ENCODE results near the gene ATG9B.
"Not testable (repeated sequence)": the region's sequence is repeated elsewhere in the genome, so short reads cannot be mapped to it uniquely, and the experiment has no call there.

ATG9B gene

DNA sequence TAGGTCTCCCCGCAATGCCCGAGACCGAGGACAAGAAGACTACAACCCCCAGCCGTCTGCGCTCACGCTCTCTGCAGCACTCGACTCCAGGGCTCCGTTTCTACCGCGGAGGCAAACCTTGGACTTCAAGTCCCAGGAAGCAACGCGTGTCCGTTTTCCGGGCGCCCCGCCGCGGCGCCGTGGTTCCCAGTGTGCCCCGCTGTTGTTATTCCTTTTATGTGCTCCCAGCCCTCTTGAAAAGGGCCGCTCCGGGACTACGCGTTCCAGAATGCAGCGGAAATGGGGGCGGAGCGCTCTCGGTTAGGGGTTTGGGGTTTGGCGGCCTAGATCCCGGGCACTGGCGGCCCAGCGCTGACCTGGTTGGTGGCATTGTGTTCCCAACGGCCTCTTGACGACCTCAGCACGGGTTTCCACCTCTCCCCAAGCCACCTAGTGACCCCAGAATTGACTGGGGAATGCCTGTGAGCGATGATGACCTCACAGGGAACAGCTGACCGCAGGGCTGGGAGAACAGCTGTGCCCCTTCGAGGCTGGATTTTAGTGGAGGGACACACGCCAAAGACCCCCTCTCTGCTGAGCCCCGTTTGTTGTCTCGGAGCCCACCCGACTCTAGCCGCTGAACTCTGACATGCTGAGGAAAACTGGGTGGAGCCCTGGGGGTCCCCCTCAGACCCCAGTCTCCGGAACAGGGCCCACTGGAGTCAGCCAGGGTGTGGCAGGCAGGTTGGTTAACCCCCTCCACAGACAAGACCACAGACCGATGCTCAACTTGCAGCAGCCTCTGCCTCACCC, 33.9 kb upstream of the ATG9B start:
- peak; percentile 98 for DNase-seq

DNA sequence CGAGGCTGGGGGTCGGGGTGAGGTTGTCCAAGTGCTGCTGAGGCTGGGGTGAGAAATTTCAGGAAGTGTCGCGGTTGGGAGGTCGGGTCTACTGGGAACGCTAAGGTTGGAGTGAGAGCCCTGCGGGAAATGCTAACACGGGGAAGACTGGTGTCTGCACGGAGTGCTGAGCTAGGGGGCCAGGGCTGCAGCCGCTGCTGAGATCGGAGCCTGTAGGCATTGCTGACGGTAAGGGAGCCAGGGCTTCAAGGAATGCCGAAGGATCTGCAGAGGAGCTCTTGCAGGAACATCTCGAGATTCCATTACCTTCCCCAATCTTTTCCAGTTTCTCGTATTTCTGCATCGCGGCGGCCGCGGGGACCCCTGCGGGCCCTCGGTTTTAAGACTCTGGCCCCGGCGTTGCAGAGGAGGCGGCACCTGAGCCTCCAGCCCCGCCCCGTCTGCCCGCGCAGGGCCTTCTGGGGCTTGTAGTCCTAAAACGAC, 33.3 kb upstream of the ATG9B start, which contains the start of gene CDK5:
Gene CDK5 (minus strand): TSS at position 392 of the 483 bp plus-strand sequence. CDS start 49 bp downstream, at position 343.
- DNase-seq: no peak

DNA sequence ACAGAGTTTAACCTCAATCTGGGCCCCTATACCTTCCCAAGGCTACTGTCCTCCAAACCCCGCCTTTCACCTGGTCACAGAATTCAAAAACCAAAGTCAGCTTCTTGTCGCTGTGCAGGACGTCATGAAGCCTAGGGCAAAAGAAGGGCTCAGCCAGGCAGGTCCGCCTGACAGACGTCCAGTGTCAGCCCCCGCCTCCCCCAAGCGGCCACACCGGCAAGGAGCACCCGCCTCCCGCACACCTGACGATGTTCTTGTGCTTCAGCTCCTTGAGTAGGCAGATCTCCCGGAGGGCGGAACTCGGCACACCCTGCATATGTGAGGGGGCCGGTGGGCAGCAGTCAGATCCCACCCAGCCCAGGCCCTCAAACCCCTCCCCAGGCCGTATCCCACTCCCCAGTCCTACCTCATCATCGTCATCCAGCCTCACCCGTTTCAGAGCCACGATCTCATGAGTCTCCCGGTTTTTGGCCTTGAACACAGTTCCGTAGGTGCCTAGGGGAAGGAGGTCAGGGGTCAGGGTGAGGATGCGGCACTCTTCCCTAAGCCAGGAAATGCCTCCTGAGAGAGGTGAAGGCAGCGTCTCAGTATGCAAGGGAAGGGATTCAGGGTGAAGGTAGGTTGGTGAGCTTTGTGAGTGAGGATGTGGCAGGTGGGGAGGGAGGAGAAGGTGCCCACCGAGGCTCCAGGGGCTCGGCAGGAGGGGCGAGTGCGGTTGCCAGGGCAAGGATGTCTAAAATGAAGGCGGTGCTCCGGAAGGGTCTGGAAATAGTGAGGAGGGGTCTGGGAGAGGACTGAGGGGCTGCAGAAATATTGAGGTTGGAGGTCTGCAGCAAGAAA, 32.6 kb upstream of the ATG9B start:
- DNase-seq: no peak

DNA sequence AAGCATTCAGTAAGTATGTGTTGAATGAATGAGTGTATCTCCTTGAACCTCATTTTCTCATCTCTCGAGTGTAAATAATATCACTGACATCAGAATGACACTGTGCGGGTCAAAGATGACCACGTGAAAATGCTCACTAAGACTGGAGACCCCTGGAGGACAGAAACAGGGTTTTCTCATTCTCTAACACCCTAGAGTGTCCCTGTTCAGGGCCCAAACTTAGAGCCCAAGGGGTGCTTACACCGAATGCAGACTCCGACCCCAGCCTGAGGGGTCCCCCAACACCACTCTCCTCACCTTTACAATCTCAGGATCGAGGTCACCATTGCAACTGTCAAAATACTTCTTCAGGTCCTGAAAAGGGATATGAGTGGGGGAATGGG, 32.0 kb upstream of the ATG9B start:
- DNase-seq: no peak

DNA sequence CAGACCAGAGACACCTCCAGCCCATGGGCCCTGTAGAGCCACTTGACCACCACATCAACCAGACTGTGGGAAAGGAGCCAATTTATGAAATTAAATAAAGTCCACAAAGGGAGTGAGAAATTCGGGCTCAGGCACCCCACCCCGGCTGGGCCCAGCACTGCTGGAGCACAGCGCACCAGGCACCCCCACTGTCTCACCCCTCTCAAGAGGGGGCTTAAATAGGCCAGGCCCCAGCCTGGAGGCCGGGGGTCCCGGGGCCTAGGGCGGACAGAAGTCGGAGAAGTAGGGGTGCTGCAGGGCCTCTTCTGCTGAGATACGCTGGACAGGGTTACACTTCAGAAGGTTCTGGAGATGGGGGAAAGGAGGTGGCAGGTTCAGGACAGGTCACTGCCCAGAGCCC, 29.5 kb upstream of the ATG9B start:
- no peak for DNase-seq

DNA sequence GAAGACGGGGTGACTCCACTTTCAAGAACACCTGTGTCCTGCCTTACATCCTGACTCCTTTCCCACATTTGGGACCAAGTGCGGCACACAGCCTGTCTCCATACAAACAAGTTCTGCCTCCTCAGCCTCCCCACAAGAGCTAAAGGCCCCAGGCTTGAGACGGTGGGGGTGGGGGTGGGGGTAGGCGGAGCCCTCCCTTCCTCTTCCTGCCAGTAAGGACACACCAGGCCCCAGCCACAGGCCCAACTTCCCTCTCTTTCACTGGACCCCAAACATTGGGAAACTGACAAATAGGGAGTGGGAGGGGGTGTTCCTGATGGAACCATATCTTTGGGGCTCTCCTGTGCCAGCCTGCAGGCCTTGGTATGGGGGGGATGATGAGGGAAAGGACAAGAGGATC, 28.8 kb upstream of the ATG9B start:
- DNase-seq: no peak

DNA sequence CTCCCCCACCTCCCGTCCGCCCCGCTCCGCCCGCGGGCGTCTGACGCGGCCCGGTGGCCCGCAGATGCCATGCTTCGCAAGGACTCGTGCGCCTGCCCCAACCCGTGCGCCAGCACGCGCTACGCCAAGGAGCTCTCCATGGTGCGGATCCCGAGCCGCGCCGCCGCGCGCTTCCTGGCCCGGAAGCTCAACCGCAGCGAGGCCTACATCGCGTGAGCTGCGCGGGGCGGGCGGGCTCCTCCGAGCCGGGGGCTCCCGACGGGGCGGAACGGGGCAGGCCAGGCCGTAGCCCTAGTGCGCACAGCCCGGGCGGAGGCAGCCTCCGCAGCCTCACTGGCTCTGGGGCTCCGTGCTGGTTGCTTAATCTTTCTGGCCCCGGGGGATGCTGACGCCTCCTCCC, 26.8 kb upstream of the ATG9B start:
- no peak for DNase-seq

DNA sequence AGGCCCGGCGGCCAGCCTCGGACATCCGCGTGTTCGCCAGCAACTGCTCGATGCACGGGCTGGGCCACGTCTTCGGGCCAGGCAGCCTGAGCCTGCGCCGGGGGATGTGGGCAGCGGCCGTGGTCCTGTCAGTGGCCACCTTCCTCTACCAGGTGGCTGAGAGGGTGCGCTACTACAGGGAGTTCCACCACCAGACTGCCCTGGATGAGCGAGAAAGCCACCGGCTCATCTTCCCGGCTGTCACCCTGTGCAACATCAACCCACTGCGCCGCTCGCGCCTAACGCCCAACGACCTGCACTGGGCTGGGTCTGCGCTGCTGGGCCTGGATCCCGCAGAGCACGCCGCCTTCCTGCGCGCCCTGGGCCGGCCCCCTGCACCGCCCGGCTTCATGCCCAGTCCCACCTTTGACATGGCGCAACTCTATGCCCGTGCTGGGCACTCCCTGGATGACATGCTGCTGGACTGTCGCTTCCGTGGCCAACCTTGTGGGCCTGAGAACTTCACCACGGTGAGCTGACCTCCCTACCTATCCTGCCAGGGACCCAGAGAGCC, 24.7 kb upstream of the ATG9B start:
- no peak for DNase-seq

DNA sequence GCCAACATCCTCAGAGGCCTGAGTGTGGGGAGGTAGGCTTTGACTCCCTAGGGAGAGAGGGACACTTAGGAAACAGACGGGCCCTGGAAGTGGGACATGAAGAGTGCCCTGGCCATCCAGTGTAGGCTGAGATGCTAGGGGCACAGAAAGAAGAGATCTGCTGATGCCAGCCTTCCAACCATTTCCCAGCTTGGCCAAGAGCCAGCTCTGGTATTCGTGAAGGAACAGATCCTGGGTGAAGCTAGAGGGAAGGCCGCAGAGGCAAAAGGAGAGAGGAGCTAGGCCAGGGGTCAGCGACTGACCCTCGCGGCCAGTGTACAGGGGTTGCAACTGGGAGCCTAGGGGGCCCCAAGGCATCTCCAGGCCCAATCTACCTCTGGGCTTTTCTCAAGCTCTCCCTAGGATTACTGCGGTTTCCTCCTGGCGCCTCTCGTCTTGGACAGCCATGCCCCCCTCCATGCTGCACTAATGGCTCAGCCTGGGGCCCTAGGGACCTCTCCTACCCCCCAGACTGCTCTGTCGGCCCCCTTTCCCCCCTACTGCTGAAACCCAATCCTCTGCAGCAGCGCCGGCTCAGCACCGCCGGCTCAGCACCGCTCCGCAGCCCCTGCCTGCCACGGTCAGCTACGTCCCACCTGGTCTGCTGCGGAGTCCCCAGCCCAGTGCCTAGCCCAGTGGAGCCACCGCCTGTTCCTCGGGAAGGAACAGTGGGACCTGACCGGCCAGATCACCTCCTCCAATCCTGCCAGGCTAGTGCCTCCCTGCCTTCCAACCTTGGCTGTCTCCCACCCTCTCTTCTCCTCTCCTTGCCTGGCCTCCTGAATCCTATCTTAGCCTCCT, 23.9 kb upstream of the ATG9B start, which contains the start of gene ASIC3:
Gene ASIC3 (plus strand): TSS at position 556 of the 840 bp plus-strand sequence. CDS start 355 bp downstream, outside the sequence.
- DNase-seq: no peak

DNA sequence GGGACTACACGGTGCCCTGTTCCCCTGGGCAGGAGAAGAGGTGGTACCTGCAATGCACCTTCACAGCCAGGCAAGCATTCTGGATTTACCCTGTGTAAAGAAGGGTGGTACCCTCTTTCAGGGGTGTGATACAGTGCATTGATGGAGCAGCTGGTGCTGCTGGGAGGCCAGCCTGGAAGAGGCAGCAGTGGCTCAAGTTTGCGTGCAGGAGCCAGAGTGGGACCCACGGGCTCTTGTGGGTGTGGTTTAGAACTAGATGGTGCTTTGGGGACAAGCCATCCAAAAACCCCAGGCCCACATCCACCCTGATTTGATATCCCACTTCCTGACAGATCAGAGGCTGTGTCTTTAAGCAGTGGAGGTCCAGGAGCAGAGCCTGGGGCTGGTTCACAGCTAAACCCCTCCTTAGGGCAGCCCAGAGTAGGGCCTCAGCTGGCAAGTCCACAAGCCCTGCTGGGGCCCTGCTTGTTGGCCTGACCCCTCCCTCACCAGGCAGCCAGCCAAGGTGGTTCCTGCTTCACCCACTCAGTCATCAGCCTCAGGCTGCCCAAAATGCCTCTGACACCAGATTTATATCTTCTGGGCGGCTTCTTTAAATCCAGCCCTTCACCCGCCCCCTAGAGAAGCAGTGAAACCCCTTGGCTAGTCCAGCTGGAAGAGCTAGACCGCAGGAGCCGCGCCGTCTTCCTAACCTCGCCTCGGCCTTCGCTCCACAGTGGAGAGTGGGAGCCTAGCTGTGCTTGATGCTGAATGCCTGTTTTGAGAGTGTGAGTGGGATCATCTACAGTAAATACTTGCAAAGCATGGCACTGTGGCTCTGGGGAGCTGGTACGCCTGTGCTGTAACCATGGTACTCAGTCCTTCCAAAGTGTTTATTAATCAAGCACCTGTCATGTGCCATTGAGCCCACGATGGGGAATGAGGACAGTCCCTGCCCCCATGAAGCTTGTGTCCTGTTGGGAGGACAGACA, 22.6 kb upstream of the ATG9B start:
- no peak for DNase-seq

DNA sequence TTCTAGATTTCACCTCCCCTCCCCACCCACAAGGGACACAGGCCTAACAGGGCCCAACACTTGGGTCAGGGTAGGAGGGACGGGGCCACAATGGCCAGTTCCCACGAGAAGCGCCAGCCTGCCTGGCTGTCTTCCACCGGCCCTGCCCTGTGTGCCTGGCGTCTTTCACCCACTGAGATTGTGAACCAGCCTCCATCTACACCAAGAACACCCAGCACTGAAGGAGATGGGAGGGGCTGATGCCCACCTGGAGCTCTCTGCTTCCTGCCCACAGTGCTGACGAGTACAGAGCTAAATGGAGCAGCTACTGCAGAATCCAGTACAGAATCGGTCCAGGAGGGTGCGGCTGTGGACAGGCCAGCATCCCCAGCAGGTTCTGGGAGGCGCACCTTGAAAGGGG, 21.7 kb upstream of the ATG9B start:
- DNase-seq: no peak

DNA sequence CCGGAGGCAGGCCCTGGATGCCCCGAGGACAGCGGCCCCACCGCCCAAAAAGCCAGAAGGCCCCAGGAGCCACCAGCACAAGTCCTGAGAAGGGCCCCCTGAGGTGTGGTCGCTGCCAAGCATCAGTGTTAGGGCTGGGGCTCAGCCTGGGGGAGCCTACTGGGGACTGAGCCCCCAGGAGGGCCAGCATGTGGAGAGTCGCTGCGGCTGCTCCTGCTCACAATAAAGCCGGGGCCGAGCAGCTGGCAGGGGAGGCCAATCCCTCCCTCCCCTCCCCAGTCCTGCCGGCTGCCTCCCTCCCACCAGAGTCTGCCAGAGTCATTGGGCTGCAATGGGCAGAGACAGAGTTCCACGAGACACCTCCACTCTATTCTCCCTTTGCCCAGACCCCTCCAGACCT, 21.0 kb upstream of the ATG9B start:
- DNase-seq: no peak

DNA sequence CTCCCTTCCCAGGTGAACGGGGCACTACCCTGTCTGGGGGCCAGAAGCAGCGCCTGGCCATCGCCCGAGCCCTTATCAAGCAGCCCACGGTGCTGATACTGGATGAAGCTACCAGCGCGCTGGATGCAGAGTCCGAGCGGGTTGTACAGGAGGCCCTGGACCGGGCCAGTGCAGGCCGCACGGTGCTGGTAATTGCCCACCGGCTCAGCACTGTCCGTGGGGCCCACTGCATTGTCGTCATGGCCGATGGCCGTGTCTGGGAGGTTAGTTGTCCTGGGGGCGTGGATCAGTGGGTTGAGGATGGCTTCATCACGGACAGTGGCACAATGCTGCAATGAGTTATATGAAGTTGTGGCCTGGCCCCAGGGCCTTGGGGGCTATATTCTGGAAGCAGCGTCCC, 19.7 kb upstream of the ATG9B start:
- DNase-seq: no peak

DNA sequence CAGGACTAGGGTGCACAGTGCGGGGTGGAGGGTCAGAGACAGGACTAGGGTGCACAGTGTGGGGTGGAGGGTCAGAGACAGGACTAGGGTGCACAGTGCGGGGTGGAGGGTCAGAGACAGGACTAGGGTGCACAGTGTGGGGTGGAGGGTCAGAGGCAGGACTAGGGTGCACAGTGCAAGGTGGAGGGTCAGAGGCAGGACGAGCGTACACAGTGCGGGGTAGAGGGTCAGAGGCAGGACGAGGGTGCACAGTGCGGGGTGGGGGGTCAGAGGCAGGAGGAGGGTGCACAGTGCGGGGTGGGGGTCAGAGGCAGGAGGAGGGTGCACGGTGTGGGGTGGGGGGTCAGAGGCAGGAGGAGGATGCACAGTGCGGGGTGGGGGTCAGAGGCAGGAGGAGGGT, 19.2 kb upstream of the ATG9B start:
- not testable (repeated sequence) for DNase-seq

DNA sequence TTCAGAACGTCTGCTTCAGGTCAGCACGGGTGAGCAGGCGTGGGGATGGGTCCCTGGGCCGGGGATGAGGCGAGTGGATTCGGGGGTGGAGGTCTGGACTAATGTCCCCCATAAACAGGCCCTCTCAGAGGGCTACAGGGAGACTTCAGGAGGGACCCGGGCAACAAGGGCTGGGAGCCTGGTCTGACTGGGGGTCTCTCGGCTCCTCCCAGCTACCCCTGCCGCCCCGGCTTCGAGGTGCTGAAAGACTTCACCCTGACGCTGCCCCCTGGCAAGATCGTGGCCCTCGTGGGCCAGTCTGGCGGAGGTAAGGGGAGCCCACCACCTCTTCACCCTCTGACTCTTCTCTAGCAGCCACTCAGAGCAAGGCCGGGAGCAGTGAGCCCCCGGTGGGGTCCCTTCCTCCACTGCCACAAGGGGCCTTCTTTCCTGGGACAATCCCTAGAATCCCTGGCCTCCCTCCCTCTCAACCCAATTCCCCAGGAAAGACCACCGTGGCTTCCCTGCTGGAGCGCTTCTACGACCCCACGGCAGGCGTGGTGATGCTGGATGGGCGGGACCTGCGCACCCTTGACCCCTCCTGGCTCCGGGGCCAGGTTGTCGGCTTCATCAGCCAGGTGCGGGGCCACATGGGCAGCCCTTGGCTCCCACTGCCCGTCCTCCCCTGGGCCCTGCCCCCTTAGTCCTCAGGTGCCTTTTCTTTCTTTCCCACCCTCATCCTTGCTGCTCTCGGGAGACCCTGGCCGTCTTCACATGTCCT, 16.5 kb upstream of the ATG9B start:
- DNase-seq: no peak

DNA sequence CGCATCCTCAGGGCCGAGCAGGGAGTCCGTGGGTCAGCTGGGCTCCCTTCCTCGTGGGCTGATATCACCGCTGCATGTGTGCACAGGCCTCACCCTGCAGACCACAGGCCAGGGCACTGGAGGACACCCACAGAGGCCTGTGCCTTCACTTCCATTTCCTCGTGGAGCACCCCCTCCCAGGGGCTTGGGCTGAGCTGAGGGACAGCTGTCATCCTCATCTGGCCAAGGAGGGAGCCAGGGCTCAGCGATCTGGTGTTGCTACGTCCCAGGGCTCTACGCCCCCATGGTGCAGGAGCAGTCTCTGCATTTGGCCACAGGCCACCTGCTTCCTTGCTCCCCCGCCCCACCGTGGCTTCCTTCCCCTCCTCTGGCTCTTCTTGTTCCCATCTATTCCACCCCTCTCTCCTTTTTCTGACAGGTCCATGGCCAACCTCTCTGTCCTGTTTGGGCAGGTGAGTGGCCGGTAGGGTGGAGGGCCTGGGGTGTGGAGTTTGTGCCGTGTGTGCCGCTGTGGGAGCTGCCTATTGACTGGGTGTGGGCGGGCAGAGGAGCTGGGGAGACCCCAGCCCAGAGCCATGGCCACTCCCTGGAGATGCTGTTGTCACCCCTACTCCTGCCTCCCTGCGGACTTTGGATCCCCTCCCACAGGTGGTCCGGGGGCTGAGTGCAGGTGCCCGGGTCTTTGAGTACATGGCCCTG, 15.7 kb upstream of the ATG9B start:
- no peak for DNase-seq

DNA sequence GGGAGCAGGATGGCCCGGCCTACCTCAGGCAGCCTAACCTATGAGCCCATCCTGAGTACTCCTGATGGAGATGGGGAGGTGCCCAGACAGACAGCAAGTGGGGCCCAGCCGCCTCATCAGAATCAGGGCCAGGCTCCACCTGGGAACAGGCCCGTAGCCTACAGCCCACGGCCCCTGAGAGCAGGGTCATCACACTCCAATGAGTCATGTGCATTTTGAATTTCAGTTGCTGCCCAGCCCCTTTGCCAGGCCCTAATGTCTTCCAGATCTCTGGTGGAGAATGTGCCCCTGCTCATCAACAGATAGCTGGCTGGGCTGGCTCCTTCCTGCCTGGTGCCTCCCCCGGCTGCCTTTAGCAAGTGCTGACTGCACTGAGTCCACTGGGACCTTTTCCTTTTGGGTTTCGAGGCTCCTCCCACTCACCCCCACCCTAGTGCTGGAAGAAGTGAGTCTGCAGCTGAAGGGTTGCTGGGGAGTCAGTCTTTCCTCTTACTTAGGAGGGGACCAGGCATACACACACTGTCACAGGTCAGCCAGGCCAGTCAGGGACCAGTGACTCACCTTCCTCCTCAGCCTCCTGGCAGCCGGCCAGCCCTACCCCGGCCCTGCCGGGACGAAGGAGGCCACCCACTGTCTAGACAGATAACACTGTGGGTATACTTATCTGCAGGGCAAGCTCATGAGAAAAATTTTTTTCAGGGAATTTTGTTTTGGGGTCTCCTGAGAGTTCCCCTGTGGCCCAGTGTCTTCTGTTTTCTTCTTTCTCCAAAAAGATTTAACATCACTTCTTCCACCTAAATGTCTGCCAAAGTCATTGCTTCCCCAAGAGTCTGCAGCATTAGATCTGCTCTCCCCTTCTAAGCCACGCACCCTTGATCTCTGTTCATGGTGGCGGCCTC, 14.9 kb upstream of the ATG9B start:
- DNase-seq: no peak

DNA sequence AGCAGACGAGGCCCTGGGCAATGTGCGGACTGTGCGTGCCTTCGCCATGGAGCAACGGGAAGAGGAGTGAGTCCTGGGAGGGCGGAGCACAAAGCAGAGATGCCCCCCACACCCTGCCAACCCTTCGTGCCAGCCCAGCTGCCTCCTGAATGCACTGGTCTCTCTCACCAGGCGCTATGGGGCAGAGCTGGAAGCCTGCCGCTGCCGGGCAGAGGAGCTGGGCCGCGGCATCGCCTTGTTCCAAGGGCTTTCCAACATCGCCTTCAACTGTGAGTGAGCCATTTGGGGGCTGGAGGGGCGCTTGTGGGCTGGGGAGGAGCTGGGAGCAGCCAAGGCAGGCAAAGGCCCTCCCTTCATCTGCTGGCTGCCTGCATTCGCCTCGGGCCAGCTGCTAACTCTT, 11.6 kb upstream of the ATG9B start:
- no peak for DNase-seq
